Medulla oblongata (tissue), 1 donor: ENCODE results near the gene CIRBP.
A peak's percentile ranks its signal among the peaks of the same experiment; 100 is the strongest.
"Not testable (repeated sequence)": the region's sequence is repeated elsewhere in the genome, so short reads cannot be mapped to it uniquely, and the experiment has no call there.

Source experiments
- DNase-seq: peaks from one replicate; pipeline ENCODE4 v3.0.0-alpha.2; 2015; ENCODE audit errors: extremely low spot score

The CIRBP gene

DNA sequence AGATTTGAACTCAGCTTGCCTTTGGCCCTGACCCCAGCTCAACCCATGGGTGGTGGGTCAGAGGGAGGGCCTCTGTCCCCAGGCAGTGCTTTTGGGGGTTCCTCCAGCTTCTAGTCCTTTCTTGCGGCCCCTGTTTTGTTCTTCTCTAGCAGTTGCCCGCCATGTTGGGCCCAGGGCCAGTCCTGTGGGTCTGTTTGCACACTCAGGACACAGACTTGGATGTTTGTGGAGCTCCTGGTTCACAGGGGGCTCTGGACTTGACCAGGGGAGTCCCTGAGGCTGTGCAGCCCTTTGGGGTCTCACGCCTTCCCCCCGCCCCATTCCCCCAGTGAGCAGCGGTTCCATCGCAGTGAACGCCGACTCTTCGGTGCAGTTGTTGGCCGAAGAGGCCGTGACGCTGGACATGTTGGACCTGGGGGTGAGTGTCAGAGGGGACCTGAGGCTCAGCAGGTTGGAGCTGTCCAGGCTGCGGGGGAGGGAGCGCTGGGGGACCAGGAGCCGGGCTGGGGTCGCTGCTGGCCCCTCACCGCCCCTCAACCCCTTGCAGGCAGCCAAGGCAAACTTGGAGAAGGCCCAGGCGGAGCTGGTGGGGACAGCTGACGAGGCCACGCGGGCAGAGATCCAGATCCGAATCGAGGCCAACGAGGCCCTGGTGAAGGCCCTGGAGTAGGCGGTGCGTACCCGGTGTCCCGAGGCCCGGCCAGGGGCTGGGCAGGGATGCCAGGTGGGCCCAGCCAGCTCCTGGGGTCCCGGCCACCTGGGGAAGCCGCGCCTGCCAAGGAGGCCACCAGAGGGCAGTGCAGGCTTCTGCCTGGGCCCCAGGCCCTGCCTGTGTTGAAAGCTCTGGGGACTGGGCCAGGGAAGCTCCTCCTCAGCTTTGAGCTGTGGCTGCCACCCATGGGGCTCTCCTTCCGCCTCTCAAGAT is 25.1 kb upstream of the CIRBP start:
- DNase-seq = peak; percentile 92

DNA sequence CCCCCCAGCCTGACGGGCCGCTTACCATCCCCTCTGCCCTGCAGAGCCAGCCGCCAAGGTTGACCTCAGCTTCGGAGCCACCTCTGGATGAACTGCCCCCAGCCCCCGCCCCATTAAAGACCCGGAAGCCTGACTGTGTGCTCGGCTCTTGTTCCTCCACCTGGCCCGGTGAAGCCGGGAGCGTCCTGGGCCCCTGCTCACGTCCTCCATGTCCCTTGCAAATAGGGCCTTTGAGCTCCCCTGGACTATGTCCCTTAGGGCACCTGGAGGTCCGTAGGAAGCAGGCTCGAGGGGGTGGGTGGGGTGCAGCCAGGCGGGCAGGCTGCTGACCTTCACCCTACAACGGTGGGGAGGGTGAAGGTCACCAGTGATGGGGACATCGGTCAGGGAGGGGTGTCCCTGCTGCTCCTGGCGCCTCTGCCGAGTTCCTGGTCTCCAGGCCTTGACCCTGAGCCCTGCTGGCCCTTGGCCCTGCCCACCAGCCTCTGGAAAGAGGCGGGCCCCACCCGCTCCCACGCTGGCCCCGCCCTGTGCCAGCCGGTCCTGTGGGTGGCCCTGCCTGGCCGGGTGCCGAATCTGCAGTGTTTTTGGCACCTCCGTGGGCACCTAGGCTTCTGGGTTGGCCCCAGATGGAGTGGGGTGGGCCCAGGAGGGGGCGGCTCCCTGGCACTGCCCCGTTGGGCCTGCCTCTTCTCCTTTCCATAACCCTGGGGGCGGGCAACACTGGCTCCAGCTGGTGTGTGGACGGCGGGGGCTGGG is 24.3 kb upstream of the CIRBP start:
- DNase-seq = no peak

DNA sequence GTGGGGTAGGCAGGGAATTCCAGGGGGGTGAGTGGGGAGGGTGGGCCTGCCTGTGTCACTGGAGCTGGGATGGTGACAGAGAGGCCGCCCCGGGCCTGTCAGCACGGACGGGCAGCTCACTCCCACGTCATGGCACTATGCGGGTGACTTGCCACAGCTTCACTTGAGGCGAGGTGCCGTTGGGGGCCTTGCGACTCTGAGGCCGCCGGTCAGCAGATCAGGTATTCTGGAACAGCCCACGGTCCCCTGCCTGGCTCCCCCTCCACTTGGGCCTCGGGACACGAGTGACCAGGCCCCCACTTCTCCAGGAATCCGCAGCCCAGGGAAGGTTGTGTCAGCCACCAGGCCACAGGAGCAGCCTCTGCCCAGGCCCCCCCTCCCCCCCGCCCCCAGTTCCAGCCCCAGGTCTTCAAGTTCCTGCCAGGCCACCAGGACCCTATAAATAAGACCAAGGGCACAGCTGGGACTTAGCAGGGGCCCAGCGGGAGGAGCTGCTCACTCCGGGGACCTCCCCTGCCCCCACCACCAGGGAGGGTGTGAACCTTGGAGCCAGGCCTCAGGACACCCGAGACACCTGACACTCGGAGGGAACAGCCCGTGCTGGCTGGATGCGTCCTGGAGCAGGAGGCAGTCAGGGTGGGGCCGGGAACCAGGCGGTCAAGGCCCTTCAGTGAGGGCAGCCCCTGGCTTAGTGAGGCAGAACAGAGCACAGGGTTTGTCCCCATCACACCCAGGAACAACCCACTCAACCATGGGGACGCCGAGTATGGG is 23.5 kb upstream of the CIRBP start:
- no peak for DNase-seq

DNA sequence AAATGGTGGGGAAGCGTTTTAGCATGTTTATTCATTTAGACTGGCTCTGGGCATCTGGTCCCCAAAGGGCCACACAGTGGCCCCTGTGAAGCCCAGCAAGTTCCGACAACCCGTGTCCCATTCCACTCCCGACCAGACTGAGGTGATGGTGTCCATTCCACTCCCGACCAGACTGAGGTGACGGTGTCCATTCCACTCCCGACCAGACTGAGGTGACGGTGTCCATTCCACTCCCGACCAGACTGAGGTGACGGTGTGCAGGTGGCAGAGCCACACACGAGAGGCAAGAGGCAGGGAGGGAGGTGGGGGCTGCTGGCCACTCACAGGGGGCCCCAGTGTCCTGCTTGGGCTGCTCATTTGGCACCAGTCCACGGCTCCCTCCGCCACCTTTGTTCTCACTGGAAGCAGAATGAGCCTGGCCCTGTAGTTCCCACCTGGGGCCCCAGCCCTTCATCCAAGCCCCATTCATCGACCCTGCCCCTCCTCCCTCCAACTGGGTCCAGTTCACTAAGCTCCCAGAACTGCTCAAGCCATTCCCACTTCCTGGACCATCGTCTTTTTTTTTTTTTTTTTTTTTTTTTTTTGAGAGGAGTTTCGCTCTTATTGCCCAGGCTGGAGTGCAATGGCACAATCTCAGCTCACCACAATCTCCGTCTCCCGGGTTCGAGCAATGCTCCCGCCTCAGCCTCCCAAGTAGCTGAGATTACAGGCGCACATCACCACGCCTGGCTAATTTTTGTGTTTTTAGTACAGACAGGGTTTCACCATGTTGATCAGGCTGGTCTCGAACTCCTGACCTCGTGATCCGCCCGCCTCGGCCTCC is 22.7 kb upstream of the CIRBP start:
- DNase-seq = not testable (repeated sequence)

DNA sequence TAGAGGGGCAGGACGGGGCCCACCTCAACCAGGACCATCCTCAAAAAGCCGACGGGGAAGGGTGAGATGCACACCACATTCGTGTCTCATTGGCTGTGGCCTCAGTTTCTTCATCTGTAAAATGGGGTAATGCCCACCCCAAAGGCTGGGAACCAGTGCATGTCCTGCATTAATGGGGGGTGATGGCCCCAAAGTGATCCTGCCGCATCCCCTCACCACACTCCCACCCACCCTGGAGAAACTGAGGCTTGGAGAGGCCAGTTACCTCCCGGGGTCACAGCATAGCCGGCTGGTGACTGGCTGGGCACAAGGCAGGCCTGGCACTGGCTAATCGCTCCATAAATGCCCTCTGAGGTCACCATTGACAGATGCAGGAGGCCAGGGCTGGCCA is 21.4 kb upstream of the CIRBP start:
- DNase-seq = no peak

DNA sequence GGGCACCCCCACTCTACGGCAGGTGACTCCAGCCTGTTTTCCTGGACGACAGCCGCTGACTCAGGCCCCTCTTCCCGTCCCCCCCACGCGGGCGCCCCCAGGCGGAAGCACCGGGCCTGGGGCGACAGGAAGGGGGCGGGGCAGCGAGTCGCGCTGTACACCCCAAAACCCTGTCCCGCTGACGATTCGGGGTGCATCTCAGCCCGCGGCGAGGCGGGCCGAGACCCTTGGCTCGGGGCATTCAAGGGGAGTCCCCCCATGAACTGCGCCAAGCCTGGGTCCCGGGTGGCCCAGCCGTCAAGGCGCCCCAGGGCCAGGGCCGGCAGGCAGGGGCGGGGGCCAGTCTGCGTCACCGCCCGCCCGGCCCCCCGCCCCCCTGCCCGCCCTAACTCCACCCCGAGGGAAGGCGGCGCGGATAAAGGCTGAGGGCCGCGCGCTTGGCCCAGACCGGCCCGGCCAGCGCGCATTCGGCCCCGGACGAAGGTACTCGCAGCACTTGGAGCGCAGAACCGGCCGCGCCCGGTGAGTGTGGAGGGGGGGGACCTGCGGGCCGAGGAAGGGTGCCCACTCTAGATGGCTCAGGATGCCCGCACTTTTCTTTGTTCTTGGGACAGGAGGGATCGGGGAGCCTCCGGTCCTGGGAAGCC is 20.9 kb upstream of the CIRBP start, which contains the start of gene MIDN:
Gene MIDN, plus strand, starts transcription at position 445 of the 647 bp plus-strand sequence. CDS start 1,714 bp downstream, outside the sequence.
- DNase-seq = peak; percentile 79

DNA sequence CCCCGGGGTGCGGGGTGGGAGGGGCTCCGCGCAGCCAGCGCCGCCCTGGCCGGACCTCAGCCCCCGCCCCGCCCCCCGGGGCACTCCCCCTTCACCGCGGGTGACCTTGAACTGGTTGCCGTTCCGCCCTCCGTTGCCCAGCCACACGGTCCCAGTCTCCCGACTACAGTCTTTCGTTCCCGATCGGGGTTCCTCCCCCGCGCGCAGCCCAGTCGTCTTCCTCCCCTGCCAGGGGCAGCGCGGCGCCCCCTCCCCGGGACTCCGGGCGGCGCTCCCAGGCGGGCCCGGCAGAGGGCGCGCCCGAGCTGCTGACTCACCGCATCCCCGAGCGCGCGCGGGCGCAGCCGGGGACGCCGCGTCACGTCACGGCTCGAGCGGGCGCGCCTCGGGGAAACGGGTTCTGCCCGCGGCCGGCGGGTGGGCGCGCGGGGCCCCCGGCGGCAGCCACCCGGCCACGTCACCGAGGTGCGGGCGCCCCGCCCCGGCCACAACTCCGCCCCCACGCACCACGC is 20.3 kb upstream of the CIRBP start:
- DNase-seq = peak; percentile 82

DNA sequence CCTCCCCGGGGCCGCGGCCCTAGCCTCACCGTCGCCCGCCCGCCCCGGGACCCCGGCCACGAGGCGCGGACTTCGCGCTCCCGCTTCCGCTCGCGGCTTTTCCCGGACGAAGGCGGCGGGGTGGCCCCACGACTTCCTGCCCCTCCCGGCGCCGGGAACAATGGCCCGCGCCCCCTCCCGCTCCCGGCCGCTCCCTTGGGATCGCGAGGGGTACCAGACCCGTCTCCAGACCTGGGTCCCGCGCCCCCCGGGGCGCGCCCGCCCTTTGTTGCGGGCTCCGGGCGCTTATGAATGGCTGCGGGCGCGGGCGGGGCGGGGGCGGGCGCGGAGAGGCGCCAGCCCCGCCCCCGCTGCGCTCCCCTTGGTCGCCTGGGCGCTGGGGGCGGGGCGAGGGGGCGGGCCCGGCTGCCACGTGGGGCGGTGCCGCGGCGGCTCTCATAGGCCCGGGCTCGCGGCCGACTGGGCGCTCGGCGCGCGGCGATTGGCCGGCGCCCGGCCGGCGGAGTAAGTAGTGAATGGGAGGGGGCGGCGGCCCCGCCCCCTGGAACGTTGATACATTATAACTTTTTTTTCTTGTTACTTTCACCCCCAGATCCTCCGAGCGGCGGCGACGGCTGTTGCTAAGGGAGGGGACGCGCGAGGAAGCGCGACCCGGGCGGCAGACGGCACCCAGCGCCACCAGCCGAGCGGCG is 19.7 kb upstream of the CIRBP start:
- peak; percentile 96 for DNase-seq

DNA sequence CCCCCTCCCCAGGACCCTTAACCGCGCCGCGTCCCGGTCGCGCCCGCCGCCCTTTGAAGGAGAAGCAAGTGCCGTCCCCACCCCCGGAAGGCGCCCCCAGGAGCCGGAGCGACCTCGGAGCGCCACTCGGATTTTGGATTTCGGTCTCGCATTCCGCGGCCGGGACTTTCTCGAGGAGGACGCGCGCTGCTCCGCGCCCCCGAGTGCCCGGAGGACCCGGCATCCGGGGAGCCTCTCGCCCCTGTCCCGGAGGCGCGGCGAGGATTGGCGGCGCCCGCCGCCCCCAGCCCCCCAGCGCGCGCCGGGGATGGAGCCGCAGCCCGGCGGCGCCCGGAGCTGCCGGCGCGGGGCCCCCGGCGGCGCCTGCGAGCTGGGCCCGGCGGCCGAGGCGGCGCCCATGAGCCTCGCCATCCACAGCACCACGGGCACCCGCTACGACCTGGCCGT is 19.1 kb upstream of the CIRBP start:
- DNase-seq = no peak

DNA sequence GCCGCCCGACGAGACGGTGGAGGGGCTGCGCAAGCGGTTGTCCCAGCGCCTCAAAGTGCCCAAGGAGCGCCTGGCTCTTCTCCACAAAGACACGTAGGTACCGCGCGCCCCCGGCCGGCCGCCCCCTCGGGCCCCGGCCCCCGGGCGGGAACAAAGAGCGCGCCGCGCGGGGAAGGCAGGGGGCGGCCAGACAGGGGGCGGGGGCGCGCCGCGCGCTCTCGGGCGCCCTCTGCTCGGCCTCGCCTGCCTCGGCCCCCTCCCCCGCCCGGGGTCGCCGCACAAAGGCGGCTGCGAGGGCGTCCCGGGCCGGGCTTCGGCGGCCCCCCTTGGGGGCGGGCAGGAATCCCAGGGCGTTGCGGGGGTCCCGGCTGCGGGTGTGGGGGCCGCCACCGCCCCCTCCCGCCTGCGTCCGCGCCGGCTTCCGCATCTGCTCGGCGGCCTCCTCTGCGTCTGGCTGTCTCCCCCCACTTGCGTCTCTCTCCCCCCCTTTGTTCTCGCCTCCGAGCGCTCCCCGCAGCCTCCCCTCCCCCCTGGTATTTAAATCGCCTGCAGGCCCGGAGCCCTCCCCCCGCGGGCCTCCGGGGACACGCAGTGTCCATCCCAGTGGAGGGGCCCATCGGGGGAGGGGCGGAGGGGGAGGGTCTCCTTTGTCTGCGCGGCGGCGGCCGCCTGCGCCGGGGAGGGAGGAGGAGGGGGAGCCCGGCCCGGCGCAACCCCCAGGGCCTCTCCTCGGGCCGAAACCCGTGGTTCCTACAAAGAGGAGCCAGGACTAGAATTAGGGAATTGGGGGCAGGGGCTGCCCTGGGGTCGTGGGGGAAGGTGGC is 18.5 kb upstream of the CIRBP start:
- DNase-seq = peak; percentile 71

DNA sequence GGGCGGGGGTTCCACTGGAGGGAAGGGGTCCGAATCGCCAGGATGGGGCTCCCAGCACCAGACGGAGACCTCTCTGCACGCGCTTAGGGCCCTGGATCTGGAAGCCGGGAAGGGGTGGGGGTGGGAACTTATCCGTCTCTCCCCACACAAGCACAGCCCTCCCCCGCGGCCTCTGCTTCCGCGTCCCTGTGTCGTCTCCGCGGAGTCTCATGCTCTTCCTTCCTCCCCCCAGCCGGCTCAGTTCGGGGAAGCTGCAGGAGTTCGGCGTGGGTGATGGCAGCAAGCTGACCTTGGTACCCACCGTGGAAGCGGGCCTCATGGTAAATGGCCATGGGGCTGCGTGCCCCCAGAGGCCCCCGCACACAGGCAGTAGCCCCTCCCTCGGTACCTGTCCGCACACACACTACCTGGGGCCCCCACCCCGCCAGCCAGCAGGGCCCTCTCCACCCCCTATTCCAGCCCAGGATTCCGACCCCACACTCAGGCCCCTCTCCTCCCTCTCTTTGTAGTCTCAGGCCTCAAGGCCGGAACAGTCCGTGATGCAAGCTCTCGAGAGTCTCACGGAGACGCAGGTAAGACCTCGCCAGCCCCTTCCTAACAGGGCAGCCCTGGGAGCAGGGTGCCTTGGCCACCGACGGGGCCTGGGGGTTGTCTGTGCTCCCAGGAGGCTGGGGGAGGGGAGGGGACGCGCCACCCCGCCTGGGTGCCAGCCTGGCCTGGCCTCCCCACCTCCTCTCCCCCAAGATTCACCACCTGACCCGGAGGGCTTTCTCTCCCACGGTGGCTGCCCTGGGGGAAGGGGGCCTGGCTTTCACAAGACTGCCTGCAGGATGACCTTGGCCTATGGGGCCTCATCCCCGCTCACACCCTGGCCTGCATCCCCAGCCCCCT is 17.6 kb upstream of the CIRBP start:
- DNase-seq = peak; percentile 79

DNA sequence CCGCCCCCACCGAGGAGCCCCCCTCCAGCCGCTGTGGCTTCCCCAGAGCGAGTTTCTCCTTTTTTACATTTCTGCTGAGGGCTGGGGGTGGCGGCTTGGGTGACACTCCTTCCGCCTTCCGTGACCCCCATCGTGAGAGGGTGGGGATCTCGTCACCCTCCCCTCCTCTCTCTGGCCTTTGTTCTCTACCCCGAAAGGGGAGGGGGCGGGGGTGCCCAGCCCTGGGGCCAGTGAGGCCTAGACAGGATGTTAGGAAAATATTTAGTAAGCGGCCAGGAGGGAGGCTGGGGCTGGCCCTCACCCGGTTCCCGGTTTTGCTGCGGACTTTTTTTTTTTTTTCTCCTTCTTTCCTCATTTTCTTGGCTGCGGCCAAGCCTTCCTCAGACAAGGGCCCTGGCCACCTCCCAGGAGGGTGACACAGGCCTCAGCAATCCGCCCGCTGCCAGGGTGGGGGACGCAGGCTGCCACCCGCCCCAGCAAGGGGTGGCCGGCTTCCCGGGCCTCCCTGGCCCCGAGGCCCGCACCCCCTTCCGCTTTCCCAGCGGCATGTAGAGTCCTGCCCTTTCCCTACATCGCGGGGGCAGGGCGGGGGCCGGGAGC is 16.8 kb upstream of the CIRBP start:
- peak; percentile 90 for DNase-seq

DNA sequence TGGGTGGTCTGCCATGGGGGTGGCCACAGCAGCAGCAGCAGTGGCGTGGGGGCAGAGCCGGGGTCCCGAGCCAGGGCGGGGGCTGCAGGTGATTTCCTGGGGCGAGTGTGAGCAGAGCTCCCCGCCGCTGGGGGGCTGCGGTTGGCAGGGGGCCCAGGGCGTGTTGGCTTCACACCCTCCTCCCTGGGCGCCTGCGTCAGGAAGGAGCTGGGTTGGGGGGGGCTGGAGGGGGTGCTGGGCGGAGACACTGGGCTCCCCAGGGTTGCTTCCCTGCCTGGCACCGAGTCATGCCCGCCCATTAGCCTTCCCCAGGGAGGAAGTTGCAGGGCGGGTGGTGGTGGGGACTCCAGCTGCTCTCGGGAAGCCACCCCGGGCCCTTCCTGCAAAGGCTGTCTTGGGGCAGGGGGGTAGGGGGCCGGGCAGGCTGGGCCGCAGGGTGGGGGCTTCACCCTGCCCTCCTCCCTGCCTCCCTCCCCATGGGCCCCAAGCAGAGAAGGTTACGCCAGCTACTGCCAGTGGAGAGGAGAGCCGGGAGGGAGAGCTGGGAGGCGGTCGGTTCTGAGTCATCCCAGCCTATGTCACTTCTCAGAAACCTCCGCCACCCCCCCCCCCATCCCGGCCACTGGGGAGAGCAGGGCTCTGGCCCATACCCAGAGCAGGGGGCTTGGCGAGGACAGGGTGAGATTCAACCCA is 16.2 kb upstream of the CIRBP start:
- DNase-seq = peak; percentile 95

DNA sequence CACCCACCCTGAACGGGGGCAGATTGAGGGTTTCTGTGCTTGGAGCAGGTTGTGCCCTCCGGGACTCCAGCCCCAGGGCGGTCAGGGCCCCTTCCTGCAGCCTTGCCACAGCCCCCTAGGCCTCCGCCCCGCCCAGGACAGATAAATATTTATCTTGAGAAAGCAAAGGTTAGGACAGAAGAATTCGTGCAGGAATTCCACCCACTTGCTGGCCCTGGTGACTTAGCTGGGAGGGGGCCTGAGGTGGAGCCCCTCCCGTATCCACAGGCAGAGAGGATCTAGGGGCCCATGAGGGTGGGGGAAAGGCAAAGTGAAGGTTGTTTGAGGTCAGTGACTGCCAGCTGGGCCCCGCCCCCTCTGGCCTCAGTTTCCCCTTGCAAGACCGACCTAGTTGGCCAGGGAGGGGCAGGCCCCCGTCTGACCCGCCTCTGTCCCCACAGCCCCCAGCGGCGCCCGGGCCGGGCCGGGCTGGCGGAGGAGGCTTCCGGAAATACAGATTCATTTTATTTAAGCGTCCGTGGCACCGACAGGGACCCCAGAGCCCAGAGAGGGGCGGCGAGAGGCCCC is 15.5 kb upstream of the CIRBP start:
- no peak for DNase-seq

DNA sequence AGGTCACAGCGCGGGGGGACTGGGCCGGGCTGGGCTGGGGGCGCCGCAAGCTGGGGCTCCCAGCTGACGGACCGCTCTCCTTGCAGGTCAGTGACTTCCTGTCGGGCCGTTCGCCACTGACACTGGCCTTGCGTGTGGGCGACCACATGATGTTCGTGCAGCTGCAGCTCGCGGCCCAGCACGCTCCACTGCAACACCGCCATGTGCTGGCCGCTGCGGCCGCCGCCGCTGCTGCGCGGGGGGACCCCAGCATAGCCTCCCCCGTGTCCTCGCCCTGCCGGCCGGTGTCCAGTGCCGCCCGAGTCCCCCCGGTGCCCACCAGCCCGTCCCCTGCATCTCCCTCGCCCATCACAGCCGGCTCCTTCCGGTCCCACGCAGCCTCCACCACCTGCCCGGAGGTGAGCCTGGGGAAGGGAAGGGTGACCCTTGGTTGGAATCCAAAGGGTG is 15.0 kb upstream of the CIRBP start:
- no peak for DNase-seq

DNA sequence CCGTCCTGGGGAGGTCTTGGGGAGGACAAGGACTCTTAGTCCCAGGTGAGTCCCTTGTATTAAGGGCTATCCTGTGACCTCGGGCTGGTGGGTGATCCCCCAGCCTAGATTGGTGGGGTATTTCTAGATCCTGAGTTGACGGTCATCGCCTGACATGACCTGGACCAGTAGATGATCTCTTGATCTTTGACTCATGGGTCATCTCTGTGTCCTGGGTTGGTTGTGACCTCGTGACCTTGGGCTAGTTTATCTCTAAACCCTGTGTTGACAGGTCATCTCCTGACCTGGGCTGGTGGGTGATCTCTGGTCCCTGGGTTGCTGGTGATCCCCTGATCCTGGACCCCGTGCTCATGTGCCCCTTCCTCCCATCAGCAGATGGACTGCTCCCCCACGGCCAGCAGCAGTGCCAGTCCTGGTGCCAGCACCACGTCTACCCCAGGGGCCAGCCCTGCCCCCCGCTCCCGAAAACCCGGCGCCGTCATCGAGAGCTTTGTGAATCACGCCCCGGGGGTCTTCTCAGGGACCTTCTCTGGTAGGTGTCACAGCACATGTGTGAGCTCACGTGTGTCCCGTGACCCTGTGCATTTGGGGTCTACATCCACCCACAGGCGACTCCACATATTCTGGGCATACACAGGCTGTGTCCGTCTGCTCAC is 14.5 kb upstream of the CIRBP start:
- no peak for DNase-seq
